HG02798 (cell line): ENCODE results near the gene COL18A1.

Source experiments
- ATAC-seq: cut with Tn5 transposase; IDR thresholded peaks from one replicate; pipeline ENCODE4 v1.9.1; 2021; ENCODE audit warnings: mild to moderate bottlenecking; ENCODE audit not compliant: unreplicated experiment, poor library complexity

COL18A1 gene

DNA sequence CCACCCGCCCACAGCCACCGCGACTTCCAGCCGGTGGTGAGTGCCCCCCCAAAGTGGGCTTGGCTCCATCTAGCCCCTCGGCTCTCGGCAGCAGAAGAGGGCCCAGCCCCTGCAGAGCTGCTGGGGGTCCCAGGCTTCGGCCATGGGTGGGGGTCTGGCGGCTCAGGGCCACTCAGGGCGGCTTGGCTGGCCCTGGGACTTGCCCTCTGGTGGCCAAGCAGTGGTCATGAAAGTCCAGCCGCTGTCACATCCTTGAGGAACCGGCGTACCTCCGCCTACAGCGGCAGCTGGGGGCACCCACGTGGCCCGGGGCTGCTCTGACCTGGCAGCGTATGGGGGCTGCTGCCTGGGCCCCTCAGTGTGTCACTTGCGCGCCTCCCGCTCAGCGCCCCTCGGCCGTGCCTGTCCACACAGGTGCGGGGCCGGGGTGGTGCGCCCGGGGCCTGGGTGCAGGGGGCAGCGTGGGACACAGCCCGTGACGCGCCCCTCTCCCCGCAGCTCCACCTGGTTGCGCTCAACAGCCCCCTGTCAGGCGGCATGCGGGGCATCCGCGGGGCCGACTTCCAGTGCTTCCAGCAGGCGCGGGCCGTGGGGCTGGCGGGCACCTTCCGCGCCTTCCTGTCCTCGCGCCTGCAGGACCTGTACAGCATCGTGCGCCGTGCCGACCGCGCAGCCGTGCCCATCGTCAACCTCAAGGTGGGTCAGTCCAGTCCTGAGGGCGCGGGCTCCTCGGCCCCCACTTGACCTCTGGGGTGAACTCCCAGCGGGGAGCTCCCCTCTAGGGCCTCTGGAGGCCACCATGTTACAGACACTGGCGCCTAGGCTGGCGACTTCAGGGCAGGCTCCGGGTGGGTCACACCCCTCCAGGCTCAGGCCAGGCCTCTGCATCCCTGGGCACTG lies 104.9 kb downstream of the COL18A1 start:
- no peak for ATAC-seq

DNA sequence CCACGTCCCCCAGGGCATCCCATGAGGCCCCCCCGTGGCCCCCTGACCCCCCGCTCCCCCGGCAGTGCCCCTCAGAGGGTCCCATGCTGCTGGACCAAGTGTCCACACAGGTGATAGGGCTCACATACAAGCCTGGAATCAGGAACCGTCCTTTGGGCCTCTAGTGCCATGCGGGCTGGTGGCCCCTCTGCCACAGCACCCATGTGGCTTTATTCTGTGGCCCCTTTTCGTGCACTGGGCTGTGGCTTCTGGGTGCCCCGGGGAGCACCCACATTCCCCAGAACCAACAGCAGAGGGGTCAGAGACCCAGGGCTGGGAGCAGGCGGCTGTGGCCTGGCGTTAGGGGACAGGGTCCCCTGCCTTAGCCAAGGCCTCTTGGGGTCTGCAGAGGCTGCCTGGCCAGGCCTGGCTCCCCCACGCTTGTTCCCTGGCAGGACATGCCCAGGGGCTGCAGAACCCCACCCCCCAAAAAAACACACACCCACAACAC lies 105.5 kb downstream of the COL18A1 start:
- no peak for ATAC-seq

DNA sequence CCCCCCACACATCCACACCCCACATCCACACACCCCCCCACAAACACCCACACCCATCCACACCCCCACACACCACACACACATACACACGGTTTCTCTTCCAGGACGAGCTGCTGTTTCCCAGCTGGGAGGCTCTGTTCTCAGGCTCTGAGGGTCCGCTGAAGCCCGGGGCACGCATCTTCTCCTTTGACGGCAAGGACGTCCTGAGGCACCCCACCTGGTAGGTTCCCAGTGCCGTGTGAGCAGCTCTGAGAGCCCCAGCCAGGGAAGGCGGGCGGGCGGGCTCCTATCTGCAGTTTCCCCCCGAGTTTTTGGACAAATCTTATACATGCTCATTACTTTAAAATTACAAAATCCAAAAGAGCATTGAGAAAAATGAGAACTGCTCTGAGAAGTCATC lies 106.0 kb downstream of the COL18A1 start:
- no peak for ATAC-seq

DNA sequence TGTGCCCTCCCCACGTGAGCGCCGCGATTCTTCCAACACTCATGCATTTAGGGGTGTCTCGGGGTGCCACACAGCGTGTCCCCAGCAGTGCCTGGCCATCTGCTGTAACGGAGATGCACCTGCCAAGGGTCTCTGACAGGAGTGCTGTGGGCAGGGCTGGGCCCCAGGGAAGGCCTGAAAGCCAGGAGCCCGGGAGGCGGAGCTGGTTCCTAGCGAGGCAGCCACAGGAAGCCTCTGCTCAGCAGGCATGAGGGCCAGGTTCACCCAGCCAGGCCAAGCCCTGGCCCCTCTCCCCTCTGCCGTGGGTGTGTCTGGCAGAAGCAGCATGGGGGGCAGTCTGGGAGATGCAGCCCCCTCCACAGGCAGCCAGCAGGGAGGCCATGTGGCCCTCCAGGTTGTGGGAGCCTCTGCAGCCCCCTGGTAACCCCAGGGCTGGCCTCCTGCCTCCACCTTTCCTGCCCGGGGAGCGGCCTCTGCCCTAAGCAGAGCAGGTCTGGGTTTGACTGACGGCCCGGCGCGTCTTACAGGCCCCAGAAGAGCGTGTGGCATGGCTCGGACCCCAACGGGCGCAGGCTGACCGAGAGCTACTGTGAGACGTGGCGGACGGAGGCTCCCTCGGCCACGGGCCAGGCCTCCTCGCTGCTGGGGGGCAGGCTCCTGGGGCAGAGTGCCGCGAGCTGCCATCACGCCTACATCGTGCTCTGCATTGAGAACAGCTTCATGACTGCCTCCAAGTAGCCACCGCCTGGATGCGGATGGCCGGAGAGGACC lies 106.9 kb downstream of the COL18A1 start:
- ATAC-seq: no peak

DNA sequence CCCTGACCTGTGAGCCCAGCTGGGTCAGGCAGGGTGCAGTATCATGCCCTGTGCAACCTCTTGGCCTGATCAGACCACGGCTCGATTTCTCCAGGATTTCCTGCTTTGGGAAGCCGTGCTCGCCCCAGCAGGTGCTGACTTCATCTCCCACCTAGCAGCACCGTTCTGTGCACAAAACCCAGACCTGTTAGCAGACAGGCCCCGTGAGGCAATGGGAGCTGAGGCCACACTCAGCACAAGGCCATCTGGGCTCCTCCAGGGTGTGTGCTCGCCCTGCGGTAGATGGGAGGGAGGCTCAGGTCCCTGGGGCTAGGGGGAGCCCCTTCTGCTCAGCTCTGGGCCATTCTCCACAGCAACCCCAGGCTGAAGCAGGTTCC lies 107.6 kb downstream of the COL18A1 start:
- ATAC-seq: no peak

DNA sequence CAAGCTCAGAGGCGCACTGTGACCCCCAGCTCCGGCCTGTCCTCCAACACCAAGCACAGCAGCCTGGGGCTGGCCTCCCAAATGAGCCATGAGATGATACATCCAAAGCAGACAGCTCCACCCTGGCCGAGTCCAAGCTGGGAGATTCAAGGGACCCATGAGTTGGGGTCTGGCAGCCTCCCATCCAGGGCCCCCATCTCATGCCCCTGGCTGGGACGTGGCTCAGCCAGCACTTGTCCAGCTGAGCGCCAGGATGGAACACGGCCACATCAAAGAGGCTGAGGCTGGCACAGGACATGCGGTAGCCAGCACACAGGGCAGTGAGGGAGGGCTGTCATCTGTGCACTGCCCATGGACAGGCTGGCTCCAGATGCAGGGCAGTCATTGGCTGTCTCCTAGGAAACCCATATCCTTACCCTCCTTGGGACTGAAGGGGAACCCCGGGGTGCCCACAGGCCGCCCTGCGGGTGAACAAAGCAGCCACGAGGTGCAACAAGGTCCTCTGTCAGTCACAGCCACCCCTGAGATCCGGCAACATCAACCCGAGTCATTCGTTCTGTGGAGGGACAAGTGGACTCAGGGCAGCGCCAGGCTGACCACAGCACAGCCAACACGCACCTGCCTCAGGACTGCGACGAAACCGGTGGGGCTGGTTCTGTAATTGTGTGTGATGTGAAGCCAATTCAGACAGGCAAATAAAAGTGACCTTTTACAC lies 108.2 kb downstream of the COL18A1 start:
- no peak for ATAC-seq

DNA sequence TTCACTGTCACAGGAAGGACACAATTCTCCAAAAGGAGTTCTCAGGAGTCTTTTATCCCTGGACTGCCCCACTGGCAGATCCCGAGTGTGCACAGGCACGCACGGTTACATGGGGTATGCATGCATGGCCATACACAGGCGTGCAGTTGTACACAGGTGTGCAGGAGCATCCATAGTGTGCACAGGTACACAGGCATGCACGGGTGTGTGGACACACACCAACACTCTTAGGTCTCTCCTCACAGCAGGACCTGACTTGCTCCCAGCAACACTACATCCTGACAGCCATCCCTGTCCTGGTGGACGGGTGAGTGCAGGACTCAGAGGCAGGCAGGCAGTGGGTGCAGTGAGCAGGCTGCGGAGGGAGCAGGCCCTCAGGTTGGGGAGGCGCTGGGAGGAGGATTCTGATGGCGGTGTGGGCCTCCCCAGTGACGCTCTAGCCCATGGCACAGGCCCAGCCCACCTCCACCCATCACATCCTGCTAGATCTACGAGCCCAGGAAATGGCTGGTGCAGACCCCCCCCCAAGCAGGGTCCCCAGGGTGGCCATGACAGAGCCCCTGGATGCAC lies 108.9 kb downstream of the COL18A1 start:
- no peak for ATAC-seq

DNA sequence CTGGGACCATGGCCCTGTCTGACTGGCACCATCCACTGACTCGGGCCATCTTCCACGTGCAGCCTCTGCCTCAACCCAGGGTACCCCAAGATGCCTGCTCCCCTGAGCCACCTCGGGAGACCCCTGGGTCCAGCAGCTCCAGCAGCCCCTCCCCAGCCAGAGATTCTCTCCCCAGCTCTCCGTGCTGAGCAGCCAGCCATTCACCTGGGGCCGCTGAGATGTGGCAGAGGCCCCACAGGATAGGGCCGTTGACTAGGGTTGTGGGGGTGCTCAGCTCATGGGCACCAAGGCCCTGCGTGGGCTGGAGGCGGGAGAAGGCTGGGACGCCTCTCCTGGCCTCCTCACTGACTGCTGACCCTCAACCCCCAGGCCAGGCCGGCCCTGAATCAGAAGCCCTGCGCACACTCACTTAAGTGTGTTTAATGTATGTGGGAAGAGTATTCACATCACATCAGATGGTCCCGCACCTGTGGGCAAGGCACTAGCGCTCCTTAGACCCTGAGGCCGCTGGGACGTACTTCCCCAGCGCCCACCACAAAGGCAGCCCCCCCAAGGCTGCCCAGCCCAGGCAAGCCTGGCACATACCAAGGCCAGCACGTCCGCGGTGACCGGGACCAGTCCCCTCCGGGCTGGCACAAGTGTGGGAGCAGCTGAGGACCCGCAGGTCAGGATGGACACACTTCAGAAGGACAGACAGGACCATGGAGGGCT lies 109.5 kb downstream of the COL18A1 start:
- ATAC-seq: no peak

DNA sequence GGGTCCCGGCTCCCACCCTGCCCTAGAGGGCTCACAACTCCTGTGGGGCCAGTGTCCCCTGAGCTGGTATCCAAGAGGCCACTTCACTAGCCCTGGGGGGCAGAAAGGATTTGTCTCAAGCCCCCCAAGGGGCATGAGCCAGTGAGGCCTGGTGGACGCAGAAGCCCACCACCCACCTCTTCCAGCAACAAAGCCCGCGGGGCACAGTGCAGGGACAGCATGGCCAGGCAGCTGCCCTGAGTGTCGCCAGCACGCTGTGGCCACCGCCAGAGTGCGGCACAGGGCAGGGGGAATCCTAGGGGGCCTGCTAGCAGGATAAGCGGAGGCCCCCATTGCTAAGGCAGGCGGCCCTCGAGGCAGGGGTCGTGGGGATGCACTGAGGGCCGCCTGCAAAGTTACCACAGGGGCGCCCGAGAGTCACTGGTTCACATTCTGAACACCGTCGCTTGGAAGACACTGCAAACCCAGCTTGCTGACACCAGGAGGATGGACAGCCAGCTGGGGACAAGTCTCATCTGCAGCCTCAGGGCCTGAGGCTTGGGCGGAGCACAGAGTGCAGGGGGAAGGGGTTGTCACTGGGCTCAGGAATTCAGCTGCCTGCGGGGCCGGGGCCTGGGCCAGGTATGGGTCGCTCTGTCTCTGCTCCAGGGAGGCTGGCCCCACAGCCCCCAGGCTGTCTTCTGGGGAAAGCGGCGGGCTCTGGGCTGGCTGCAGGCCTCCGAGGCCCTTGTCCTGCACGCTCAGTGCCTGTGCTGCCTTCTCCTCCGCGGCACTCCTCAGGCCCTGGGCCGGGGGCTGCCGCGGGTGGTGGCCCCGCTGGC lies 110.5 kb downstream of the COL18A1 start:
- ATAC-seq: no peak

DNA sequence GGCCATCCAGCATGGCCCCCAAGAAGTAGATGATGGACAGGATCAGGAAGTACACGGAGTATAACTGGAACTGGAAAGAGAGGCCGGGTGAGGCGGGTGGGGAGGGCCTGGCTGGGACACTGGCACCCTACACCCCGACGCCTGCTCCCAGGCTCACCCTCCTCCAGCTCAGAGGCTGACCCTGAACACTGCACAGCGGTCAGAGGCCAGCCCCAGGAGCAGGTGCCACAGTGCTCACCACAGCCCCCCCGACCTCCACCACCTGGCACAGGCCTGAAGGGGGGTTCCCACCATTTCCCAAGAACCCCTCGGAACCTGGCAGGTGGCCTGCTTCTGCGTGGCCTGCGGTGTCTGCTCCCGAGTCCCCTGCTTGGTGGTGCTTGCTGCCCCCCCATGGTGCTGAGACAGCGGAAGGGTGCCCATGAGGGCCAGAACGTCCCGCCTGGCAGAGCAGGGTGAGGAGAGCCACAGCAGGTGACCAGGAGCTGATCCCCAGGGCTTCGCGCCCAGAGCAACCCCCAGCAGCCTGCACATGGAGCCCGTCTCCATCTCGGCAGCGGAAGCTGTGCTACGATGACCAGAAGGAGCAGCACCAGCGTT lies 111.2 kb downstream of the COL18A1 start:
- no peak for ATAC-seq

DNA sequence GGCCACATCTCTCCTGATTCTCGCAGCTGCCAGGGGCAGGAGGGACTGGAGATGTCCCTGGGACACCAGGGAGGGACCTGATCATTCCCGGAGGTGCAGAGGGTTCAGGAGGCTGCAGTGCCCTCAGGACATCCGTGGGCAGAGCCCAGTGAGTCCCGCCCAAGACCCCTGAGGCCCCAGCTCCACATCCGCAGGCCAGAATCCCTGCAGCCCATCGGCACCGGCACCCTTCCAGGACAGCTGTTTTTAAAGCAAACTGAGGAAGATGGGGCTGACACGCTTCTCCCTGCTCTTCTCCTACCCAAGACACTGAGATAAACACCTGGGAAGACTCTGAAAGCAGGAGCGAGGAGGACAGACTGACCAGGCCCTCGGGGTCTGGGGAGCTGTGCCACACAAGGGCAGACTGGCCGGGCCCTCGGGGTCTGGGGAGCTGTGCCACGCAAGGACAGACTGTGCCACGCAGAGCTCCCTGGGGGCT lies 111.7 kb downstream of the COL18A1 start:
- ATAC-seq: no peak

DNA sequence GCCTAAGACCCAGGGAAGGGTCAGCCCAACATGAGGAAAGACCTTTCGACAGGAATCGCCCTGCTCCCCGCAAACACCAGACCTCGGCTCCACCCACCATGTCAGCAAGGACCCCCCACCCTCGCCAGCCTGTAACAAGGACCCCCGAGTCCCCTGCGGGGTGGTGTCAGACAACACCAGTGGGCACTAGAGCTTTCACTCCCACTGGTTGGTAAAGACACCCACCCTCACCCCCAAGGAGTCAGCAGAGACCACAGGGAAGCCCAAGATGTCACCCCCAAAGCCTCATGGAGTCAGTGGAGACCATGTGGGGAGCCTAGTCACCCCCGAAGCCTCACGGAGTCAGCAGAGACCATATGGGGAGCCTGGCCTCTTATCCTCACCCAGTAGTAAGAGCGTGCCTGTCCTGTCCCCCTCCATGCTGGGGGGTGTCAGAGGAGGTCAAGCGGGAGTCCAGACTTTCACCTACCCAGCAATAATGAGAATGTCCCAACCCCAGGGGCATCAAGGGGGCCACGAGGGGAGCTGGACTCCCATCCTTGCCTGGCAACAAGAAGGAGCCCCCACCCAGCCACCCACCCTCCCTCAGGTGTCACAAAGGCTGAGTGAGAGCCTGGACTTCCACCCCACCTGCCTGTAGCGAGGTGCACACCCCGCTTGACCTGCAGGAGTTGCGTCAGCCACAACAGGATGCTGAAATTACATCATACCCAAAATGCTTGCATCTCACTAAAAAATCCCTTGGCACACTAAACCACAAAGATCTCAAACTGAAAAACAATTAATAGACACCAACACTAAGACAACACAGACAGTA lies 112.5 kb downstream of the COL18A1 start:
- no peak for ATAC-seq

DNA sequence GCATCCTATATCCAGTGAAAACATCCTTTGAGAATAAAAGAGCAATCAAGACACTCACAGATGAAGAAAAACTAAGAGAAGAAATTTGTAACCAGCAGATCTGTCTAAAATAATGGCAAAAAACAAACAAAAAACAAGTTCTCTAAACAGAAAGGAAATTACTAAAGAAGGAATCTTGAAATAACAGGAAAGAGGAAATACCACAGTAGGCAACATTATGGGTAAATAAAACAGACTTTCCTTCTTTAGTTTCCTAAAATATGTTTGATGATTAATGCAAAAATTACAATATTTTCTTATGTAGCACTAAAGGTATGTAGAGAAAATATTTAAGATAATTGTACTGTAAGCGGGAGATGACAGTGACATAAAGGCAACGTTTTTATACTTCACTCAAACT lies 113.8 kb downstream of the COL18A1 start:
- no peak for ATAC-seq

DNA sequence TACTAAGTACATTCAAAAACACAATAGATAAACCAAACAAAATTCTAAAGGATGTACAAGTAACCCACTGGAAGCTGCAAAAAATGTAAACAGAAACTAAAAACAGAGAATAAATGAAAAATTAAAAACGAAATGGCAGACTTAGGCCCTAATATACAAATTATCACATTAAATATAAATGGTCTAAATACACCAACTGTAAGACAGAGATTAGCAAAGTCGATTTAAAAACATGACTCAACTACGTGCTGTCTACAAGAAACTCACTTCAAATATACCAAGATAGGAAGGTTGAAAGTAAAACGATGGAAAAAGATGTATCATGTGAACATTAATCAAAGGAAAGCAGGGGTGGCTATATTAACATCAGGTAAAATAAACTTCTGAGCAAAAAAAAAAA lies 114.2 kb downstream of the COL18A1 start:
- ATAC-seq: no peak

DNA sequence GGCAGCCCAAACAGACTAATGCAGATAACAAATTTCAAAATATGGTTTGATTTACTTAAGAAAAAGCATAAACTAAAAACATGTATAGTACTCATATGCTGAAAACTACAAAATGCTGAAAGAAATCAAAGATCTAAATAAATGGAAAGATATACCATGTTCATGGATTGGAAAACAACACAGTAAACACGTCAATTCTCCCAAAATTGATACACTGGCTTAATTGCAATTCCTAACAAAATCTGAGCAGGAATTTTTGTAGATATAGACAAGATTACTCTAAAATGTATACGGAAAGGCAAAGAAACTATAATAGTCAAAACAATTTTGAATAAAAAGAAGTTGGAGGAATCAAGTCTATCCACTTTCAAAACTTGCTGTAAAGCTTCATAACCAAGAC lies 116.3 kb downstream of the COL18A1 start:
- ATAC-seq: no peak

DNA sequence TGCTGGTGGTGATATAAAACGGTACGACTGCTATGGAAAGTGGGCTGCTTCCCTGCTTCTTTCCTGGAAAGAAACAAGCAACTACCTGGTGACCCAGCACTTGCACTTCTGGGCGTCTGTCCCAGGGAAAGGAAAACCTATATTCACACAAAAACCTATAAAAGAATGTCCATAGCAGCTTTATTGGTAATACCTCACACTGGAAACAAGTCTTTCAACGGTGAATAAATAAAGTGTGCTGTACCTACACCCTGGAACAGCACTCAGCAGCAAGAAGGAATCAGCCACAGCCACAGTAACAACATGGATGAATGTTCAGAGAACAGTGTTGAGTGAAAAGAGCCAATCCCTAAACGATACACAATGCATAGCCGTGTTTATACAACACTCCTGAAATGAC lies 117.4 kb downstream of the COL18A1 start:
- no peak for ATAC-seq

DNA sequence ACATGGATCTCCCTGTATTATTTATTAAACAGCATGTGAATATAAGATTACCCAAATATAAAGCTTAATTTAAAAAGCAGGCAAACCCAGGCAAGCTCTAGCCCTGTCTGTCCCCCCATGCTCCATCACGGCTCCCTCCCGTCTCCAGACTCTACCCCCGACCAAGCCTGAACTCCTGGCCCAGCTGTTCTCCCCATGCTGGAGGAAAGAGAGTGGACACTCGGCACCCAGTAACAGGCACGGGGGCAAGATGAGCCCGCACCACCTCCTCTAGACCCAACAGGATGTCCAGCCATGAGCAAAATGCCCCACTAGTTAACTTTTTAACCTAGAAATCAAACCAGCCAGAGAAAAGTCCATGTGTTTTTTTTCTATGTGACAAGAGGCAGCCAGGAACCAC lies 118.0 kb downstream of the COL18A1 start:
- ATAC-seq: no peak
